ENCODE results near the gene PMVK.
"Not testable (repeated sequence)": the region's sequence is repeated elsewhere in the genome, so short reads cannot be mapped to it uniquely, and the experiment has no call there.

Gene PMVK

GRCh38 chr1:154912755-154913154, 23.8 kb downstream of the PMVK start:
- DNase-seq: no peak

- no peak for DNase-seq
Observed at GRCh38 chr1:154911691-154912550, 24.6 kb downstream of the PMVK start.

- no peak for DNase-seq
Observed at GRCh38 chr1:154910851-154911250, 25.7 kb downstream of the PMVK start.

GRCh38 chr1:154908937-154909336, 27.6 kb downstream of the PMVK start:
- DNase-seq: no peak

GRCh38 chr1:154908129-154908528, 28.4 kb downstream of the PMVK start:
- DNase-seq: not testable (repeated sequence)

GRCh38 chr1:154906621-154907081, 29.9 kb downstream of the PMVK start:
- DNase-seq: no peak

GRCh38 chr1:154902938-154903566, 33.5 kb downstream of the PMVK start:
- DNase-seq: no peak

GRCh38 chr1:154901591-154901990, 34.9 kb downstream of the PMVK start:
- no peak for DNase-seq

- no peak for DNase-seq
Observed at GRCh38 chr1:154899041-154899440, 37.5 kb downstream of the PMVK start.

- no peak for DNase-seq
Observed at GRCh38 chr1:154896771-154897286, 39.7 kb downstream of the PMVK start.

- DNase-seq: no peak
Observed at GRCh38 chr1:154895798-154896197, 40.7 kb downstream of the PMVK start.

GRCh38 chr1:154891452-154891851, 45.1 kb downstream of the PMVK start:
- no peak for DNase-seq

GRCh38 chr1:154888757-154889156, 47.8 kb downstream of the PMVK start:
- no peak for DNase-seq

GRCh38 chr1:154886281-154887015, 50.1 kb downstream of the PMVK start:
- no peak for DNase-seq

GRCh38 chr1:154884869-154885701, 51.4 kb downstream of the PMVK start:
- DNase-seq: no peak

GRCh38 chr1:154883919-154884868, 52.3 kb downstream of the PMVK start:
- no peak for DNase-seq

- no peak for DNase-seq
Observed at GRCh38 chr1:154881820-154882535, 54.5 kb downstream of the PMVK start.

GRCh38 chr1:154880671-154881070, 55.8 kb downstream of the PMVK start:
- DNase-seq: no peak

GRCh38 chr1:154879038-154879421, 57.5 kb downstream of the PMVK start:
- no peak for DNase-seq

GRCh38 chr1:154878371-154879037, 58.0 kb downstream of the PMVK start:
- DNase-seq: no peak
